GM18505 (cell line): ENCODE data around the gene ZBTB7A.

Experiments used
- ATAC-seq: cut with Tn5 transposase; IDR thresholded peaks from one replicate; pipeline ENCODE4 v1.9.1; 2021; ENCODE audit not compliant: unreplicated experiment
- POLR2A ChIP-seq: IDR thresholded peaks from 4 replicates; pipeline ENCODE4 v1.6.1; 2011; ENCODE audit warnings: borderline replicate concordance; ENCODE audit not compliant: insufficient read depth, insufficient read length; ENCODE audit errors: extremely low read depth

The ZBTB7A gene

DNA sequence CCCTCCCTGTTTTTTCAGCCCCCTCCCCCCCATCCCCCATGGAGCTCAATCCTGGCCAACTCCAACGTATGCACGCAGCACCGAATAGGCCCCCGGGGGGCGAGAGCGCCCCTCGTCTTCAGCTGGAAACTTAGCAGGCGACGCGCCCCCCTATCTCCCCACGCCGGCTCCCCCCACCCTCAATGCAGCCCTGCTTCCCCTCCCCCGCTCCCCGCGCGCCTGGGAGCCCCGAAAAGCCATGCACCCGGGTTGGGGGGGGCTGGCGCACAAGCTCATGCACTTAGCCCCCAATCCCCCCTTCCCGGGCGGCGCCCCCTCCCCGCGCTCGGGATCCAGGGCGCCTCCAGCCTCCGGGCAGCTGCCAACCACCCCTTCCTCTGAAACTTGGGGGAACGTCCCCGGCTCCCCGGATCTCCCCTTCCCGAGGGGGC is 508 bp downstream of the ZBTB7A start:
- no peak for TF ChIP-seq POLR2A
- no peak for ATAC-seq

DNA sequence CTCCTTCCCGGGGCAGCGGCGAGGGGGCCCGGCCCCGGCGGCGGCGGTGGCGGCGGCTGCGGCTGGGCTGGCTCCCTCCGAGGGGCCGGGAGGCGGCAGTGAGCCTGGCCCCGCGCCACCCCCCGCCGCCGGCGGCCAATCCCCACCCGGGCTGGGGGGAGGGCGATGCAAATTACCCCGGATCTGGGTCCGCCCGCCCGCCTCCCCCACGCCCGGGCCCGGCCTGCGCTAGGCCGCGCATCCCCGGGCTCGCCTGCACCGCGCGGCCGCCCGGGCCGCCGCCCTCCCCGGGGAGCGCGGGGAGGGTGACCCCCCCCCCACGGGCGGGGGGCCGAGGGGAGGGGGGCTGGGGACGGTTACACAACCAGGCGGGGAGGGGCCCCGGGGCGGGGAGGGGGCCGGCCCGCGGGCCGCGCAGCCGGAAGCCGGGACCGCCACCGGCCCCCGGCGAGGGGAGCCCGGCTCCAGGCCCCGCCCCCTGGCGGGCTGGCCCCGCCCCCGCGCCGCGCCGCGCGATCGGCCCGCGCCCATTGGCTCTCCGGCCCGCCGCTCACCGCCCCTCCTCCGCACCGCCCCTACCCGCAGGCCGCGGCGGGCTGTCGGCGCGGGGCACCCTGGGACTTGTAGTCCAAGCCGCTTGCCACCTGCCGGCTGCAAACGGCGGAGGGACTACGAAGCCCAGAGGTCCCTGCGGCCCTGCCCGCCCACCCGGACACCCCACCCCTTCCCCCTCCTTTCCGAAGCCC is 1.1 kb downstream of the ZBTB7A start:
- no peak for TF ChIP-seq POLR2A
- ATAC-seq: peak; percentile 66

DNA sequence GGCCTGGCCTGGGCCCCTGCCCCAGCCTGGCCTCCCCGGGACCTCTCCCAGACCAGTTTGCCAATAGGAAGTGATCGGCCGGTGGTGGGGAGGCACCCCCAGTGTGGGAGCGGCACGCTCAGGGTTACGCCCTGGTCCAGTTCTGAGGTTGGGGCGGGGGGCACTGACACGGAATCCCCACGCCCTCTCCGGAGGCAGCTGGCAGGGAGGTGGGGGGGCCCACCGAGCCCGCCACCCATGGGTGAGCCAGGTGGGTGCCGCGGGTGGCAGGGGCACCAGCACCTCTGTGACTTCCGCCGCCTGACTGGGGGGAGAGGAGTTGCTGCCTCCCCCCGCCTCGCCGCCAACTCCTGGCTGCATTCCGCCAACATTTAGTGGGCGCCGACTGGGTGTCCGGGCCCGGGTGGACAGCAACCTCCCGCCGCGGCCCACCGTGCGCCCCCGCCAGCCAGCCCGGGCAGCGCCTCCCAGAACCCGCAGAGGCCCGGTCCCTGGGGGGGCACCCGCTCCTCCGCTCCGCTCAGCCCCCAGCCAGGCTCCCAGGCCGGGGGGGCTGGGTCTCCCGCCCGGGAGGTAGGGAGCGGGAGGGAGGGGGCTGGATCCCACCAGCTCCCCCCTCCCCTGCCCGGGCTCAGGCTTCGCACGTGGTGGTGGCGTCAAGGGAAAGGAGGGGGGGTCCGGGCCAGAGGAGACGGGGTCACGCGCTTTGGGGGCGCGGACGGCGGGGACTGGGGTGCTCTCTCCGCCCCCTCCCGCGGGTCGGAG is 2.0 kb downstream of the ZBTB7A start:
- TF ChIP-seq POLR2A: no peak
- peak; percentile 3 for ATAC-seq

DNA sequence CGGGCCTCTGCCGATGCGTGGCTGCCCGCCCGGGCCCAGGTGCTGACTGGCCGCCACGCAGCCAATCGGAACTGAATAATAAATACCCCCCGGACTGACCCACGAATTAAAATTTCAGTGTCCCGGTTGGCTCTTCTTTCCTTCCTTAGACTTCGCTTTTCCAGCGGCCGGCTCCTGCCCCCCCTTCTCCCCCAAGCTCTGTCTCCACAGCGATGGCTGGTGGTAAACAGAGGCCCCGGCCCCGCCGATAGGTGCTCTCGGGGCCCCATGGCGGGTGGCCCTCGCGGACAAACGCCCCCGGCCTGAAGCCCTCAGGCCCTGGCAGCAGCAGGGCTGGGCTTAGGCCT is 2.6 kb downstream of the ZBTB7A start:
- no peak for TF ChIP-seq POLR2A
- no peak for ATAC-seq

DNA sequence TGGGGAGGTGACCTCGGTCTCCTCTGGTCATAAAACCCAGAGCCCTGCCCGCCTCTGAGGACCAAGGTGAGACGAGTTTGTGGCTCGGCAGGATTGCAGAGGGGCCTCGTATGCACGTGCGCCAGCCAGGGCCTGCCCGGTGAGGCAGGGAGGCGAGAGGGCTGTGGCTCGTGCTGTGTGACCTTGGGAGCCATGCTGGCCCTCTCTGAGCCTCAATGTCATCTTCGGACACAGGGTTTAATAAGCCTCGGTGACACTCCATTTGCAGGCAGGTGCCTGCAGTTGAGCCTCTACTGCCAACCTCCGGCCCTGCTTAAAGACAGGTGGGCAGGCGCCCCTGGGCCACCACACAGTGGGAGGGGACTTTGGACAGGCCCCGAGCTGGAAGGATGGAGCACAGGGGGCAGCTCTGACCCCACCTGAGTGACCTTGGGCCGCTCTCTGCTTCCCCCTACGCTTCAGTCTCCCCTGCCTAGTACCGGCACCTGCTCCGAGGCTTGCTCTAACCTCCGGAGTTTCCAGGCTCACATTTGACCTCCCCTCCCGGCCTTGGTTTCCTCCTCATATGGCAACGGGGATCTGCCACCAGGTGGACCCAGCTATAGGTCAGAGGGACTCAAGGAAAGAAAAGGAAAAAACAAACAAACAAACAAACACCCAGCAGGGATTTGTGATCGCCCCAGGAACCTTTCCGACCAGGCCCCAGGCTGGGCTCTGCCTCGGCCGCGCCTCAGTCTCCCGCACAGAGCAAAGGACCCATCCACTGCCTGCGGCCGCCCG is 3.1 kb downstream of the ZBTB7A start:
- TF ChIP-seq POLR2A: no peak
- ATAC-seq: no peak

DNA sequence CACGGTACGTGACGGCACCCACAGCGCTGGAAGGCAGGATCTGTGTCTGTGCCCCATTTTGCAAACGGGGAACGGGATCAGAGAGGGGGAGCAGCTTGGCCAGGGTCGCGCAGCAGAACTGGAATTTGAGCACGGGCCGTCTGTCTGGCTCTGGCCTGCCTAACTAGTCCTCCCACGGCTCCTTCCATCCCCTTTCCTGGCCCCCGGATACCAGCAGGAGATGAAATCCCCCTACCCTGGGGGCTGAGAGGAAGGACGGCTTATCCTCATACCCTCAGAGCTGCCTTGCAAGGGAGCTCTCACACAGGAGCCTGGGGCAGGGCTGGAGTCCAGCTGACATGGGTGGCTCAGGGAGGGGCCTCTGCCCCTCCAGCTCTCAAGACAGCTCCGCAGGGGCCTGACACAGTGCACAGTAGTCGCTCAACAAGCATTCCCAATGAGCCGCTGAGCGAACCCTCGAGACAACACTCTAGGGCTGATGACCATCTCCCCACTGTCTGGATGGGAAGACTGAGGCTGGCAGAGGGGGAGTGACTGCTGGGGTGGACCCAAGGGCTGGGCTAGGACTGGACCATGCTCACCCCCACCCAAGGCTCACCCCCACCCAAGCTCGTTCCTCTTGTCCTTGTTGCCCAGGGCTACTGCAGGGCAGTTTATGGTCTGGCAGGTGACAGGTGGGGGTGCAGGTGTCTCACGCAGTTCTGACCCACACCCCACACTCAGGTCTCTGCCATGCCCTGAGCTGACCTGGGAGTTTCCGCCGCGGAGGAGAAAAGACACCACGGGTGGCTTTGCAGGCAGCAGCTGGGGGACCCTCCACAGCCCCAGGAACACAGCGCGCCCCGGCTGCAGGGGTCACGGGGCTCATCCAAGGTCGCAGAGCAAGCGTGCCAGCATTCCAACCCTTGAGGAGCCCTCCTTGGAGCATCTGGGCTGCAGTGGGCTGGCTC is 4.0 kb downstream of the ZBTB7A start:
- TF ChIP-seq POLR2A: no peak

DNA sequence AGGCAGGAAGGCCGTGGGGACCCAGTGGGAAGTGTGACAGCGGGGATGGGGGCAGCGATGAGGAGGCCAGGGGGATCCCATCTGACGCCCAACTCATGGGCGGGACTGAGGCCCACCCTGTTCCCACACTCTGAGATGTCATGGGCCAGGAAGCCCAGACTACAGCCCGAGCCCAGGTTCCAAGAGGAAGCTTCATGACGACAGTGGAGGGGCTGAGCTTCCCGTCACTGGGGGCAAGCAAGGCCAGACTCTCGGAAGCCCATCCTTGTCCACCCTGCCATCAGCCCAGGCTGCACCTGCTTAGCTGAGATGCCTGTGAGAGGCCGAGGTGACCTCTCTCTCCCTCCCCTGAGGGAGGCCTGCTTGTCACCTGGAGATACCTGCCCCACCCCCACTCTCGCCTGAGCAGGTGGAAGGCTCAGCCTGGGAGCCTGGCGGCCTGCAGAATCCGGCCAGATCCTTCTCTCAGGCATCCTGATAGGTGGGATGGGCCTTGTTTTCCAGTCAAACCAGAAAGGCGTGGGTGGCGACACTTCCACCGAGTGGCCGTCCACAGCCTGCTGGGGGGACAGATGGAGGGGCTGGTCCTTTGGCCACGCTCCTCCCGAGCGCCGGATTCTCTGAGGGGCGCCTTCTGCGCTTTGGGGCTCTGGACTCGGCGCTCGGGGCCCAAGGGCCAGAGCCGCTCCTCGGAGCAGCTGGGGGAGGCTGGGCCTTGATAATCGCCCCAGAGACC is 4.8 kb downstream of the ZBTB7A start:
- ATAC-seq: no peak
- no peak for TF ChIP-seq POLR2A

More for the DNA sequence above, 4.0 kb downstream of the ZBTB7A start:
- no peak for ATAC-seq

DNA sequence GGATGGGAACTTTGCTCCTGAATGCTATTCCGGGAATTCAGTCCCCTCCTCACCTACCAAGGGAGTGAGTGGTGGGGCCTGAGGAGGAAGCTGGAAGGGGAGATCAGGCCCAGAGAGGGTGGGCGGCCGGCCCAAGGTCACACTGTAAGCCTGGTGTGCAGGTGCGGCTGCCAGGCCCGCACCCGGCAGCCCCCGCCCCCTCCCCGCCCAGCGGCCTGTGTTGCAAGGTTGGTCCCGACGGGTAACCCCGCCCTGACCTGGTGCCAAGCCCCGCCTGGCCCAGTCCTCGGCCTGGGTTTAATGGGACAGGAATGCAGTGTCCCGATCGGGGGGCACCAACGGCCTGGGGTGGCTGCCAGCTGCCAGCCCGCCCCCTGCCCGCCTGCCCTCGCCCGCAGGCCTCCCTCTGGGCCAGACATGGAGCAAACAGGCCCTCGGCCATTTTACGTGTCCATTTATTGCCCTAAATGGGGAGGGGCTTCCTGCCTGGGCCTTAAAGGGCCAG is 5.5 kb downstream of the ZBTB7A start:
- ATAC-seq: no peak

DNA sequence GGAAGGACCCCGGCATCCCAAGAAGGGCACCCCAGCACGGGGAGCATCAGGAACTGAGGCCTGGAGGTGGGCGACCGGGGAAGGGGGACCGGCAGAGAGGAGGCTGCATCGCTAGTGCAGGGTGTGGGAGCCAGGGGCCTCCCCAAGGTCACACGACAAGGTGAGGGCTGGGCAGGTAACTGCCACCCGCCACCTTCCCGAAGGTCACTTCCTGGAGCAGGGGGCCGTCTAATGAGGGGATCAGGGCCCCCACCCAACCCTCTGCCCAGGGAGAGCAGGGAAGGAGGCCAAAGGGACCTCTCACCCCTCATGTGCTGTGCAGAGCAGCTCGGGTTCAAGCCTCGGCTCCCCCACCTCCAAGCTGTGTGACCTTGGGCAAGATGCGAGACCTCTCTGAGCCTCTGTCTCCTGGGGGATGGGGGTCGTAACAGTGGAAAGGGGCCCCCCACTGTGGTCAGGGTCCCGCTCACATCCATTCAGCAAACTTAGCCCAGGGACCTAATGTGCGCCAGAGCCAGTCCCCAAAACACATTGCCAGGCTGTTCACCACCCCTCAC is 6.0 kb downstream of the ZBTB7A start:
- no peak for ATAC-seq
- no peak for TF ChIP-seq POLR2A

More for the DNA sequence above, 5.5 kb downstream of the ZBTB7A start:
- peak; percentile 20 for TF ChIP-seq POLR2A

DNA sequence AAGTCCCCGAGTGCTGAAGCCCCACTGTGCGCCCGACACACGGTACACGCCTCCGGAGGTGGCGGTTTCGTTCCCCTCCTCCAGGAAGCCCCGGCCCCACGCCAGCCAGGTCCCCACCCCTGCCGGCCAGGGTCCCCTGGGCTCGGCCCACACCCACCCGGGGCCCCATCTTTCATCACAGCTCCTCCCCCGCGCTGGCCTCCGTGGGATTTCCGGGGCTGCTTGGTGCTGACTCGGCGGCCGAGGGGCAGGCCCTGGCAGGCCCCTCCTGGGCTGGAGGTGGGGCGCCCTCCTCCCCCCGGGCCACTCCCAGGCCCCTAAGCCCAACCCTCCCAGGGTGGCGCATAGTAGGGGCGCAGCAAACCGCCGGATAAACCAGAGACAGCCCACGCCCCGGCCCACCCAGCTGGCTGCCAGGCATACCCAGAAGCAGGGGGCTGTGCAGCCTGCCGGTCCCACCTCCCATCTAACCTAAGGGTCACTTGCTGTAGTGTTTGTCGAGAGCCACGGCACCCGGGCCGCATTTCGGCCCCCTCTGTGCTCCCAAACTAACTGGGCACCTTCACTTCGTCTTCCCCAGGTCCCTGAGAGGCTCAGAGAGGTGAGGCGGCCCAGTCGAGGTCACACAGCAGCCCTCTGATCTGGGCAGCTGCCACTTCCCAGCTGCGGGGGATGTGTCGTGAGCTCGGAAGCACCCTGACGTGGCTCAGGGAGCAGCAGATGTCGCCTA is 6.6 kb downstream of the ZBTB7A start:
- no peak for TF ChIP-seq POLR2A
- no peak for ATAC-seq

DNA sequence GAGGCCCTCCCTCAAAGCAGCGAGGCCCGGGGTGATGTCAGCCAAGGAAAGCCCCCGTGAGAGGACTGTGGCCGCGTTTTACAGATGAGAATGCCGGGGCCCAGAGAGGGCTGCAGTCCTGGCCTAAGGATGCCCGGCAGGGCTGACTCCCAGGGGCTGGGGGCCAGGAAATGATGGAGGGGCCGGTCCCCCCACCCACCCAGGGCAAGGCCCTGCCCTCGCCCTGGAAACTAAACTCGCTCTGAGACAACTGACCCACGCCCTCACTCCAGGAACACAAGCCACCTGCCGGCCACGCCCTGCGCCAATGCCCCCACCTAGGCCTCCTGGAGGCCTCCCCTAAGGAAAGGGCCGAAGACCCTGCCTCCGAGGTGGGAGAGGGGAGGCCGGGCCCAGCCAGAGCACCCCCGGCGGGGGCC is 7.2 kb downstream of the ZBTB7A start:
- no peak for TF ChIP-seq POLR2A
- no peak for ATAC-seq
